Rectal smooth muscle tissue (tissue), 1 donor: ENCODE measurements around the gene SLC5A6.
"Not testable (repeated sequence)": the region's sequence is repeated elsewhere in the genome, so short reads cannot be mapped to it uniquely, and the experiment has no call there.

ENCODE experiments used
- H3K27ac ChIP-seq: one replicate; pipeline ENCODE4 v1.7.0; 2013; ENCODE audit warnings: low read depth, low read length, inconsistent platforms
- H3K27me3 ChIP-seq: one replicate; pipeline ENCODE4 v1.7.0; 2013; ENCODE audit warnings: low read length; ENCODE audit not compliant: control insufficient read depth, insufficient read depth
- H3K36me3 ChIP-seq: one replicate; pipeline ENCODE4 v1.7.0; 2013; ENCODE audit warnings: low read length; ENCODE audit not compliant: control insufficient read depth, insufficient read depth
- H3K4me1 ChIP-seq: one replicate; pipeline ENCODE4 v1.7.0; 2013; ENCODE audit warnings: low read length; ENCODE audit not compliant: control insufficient read depth, insufficient read depth
- H3K4me3 ChIP-seq: one replicate; pipeline ENCODE4 v1.7.0; 2013; ENCODE audit warnings: low read length
- H3K9ac ChIP-seq: one replicate; pipeline ENCODE4 v1.7.0; 2013; ENCODE audit warnings: low read length

Gene SLC5A6

GRCh38 chr2:27211241-27211942 lies 676 bp downstream of the SLC5A6 start:
- H3K27ac ChIP-seq: no peak overlapping the region
- peaks cover 11% of the 10 kb centered on the region for H3K4me1 ChIP-seq
- no peaks in the 10 kb centered on the region for H3K27me3 ChIP-seq
- H3K9ac ChIP-seq: peak overlapping the region; percentile 6
- H3K36me3 ChIP-seq: peaks cover 22% of the 10 kb centered on the region
- peak overlapping the region; percentile 97 for H3K4me3 ChIP-seq

GRCh38 chr2:27209621-27210401 lies 2.3 kb downstream of the SLC5A6 start:
- H3K36me3 ChIP-seq: peaks cover 15% of the 10 kb centered on the region

GRCh38 chr2:27208486-27209050 lies 3.5 kb downstream of the SLC5A6 start:
- Histone ChIP-seq H3K4me3 (no peak overlapping the region), H3K9ac (no peak overlapping the region), H3K27ac (no peak overlapping the region), H3K4me1 (peaks cover 11% of the 10 kb centered on the region), H3K27me3 (no peaks in the 10 kb centered on the region), H3K36me3 (peaks cover 23% of the 10 kb centered on the region)

More at GRCh38 chr2:27209621-27210401, 2.3 kb downstream of the SLC5A6 start:
- Histone ChIP-seq H3K27me3 (no peaks in the 10 kb centered on the region), H3K27ac (no peak overlapping the region), H3K4me1 (peaks cover 11% of the 10 kb centered on the region), H3K4me3 (no peak overlapping the region), H3K9ac (no peak overlapping the region)

GRCh38 chr2:27206346-27206745 lies 5.7 kb downstream of the SLC5A6 start:
- H3K4me1 ChIP-seq: peaks cover 4% of the 10 kb centered on the region
- no peaks in the 10 kb centered on the region for H3K27me3 ChIP-seq
- H3K9ac ChIP-seq: no peak overlapping the region
- peaks cover 36% of the 10 kb centered on the region for H3K36me3 ChIP-seq
- no peak overlapping the region for H3K27ac ChIP-seq
- H3K4me3 ChIP-seq: no peak overlapping the region

- Histone ChIP-seq H3K27ac (no peak overlapping the region), H3K36me3 (peaks cover 38% of the 10 kb centered on the region), H3K9ac (no peak overlapping the region), H3K4me3 (no peak overlapping the region), H3K27me3 (no peaks in the 10 kb centered on the region), H3K4me1 (no peaks in the 10 kb centered on the region)
Measured at GRCh38 chr2:27205206-27205605, 6.9 kb downstream of the SLC5A6 start.

- Histone ChIP-seq H3K4me3 (no peak overlapping the region), H3K36me3 (peaks cover 38% of the 10 kb centered on the region), H3K4me1 (no peaks in the 10 kb centered on the region), H3K27me3 (no peaks in the 10 kb centered on the region), H3K27ac (no peak overlapping the region), H3K9ac (no peak overlapping the region)
Measured at GRCh38 chr2:27204566-27204965, 7.5 kb downstream of the SLC5A6 start.

- H3K9ac ChIP-seq: no peak overlapping the region
- H3K27me3 ChIP-seq: no peaks in the 10 kb centered on the region
- H3K4me1 ChIP-seq: no peaks in the 10 kb centered on the region
- peaks cover 38% of the 10 kb centered on the region for H3K36me3 ChIP-seq
- H3K4me3 ChIP-seq: no peak overlapping the region
- no peak overlapping the region for H3K27ac ChIP-seq
Measured at GRCh38 chr2:27203741-27204140, 8.3 kb downstream of the SLC5A6 start.

- H3K4me3 ChIP-seq: no peak overlapping the region
- no peak overlapping the region for H3K9ac ChIP-seq
- no peaks in the 10 kb centered on the region for H3K27me3 ChIP-seq
- no peak overlapping the region for H3K27ac ChIP-seq
- H3K4me1 ChIP-seq: no peaks in the 10 kb centered on the region
- peaks cover 34% of the 10 kb centered on the region for H3K36me3 ChIP-seq
Measured at GRCh38 chr2:27202854-27203253, 9.2 kb downstream of the SLC5A6 start.

- Histone ChIP-seq H3K9ac (no peak overlapping the region), H3K36me3 (peaks cover 24% of the 10 kb centered on the region), H3K4me1 (no peaks in the 10 kb centered on the region), H3K27me3 (no peaks in the 10 kb centered on the region), H3K4me3 (no peak overlapping the region), H3K27ac (no peak overlapping the region)
Measured at GRCh38 chr2:27201675-27202074, 10.4 kb downstream of the SLC5A6 start.

GRCh38 chr2:27199241-27199640 lies 12.8 kb downstream of the SLC5A6 start:
- H3K4me3 ChIP-seq: no peak overlapping the region
- no peak overlapping the region for H3K27ac ChIP-seq
- no peak overlapping the region for H3K9ac ChIP-seq
- H3K4me1 ChIP-seq: no peaks in the 10 kb centered on the region
- peaks cover 18% of the 10 kb centered on the region for H3K36me3 ChIP-seq
- H3K27me3 ChIP-seq: no peaks in the 10 kb centered on the region

- Histone ChIP-seq H3K4me3 (no peak overlapping the region), H3K9ac (no peak overlapping the region), H3K27ac (no peak overlapping the region)
Measured at GRCh38 chr2:27198627-27199026, 13.4 kb downstream of the SLC5A6 start.

GRCh38 chr2:27198068-27198467 lies 14.0 kb downstream of the SLC5A6 start:
- not testable (repeated sequence) for H3K4me3 ChIP-seq, H3K9ac ChIP-seq, H3K27me3 ChIP-seq, H3K27ac ChIP-seq, H3K4me1 ChIP-seq
- peaks cover 13% of the 10 kb centered on the region for H3K36me3 ChIP-seq

More at GRCh38 chr2:27198627-27199026, 13.4 kb downstream of the SLC5A6 start:
- Histone ChIP-seq H3K4me1 (no peaks in the 10 kb centered on the region), H3K36me3 (peaks cover 15% of the 10 kb centered on the region), H3K27me3 (no peaks in the 10 kb centered on the region)
